Liver (tissue), 3 donors: ENCODE data around the gene PFKL.

Experiments used
- GABPA ChIP-seq, 2 donors: IDR thresholded peaks in 1 of 2; conservative IDR thresholded peaks in 1 of 2; 2 replicates each; pipeline ENCODE4 v1.6.1; 2016; ENCODE audit warnings: antibody characterized with exemption in 2 of 2, mild to moderate bottlenecking in 1 of 2, moderate library complexity in 1 of 2
- YY1 ChIP-seq: IDR thresholded peaks from 2 replicates; pipeline ENCODE4 v1.6.1; 2016; ENCODE audit warnings: antibody characterized with exemption, mild to moderate bottlenecking
- TF ChIP-seq, protein P1 (sequence below): fragments of 150-350 bp; IDR thresholded peaks from 2 replicates; pipeline ENCODE4 v1.5.1; 2017; ENCODE audit warnings: improper control_type of control experiment, low read depth, low read length; ENCODE audit not compliant: missing input control
- donor health status: healthy.
- donor health status: healthy.

DNA sequence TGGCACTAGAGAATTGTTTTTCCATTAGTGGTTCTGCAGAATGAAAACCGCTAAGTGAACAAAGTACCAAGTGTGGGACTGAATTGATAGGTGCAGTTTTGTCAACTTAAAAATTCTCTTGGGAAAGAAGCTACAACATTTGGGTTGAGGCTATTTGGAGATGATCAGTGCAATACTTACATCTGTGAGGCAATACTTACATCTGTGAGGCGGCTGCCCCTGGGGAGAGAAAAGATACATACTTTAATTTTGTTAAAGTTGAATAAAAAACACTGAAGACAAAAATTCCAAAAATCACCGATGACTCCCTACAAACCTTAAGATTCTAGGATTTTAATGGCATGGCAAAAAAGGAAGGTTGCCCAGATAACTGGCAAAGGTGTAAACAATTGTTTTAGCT is 37.6 kb downstream of the PFKL start:
- TF ChIP-seq, protein P1, sequence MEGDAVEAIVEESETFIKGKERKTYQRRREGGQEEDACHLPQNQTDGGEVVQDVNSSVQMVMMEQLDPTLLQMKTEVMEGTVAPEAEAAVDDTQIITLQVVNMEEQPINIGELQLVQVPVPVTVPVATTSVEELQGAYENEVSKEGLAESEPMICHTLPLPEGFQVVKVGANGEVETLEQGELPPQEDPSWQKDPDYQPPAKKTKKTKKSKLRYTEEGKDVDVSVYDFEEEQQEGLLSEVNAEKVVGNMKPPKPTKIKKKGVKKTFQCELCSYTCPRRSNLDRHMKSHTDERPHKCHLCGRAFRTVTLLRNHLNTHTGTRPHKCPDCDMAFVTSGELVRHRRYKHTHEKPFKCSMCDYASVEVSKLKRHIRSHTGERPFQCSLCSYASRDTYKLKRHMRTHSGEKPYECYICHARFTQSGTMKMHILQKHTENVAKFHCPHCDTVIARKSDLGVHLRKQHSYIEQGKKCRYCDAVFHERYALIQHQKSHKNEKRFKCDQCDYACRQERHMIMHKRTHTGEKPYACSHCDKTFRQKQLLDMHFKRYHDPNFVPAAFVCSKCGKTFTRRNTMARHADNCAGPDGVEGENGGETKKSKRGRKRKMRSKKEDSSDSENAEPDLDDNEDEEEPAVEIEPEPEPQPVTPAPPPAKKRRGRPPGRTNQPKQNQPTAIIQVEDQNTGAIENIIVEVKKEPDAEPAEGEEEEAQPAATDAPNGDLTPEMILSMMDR = no peak
- no peak for TF ChIP-seq YY1
- TF ChIP-seq GABPA (IDR thresholded peaks at IDR 0.05 in 1 of 2, conservative IDR thresholded peaks at IDR 0.05 in 1 of 2) = no peak
